ENCODE measurements around the gene STRA6.

DNA sequence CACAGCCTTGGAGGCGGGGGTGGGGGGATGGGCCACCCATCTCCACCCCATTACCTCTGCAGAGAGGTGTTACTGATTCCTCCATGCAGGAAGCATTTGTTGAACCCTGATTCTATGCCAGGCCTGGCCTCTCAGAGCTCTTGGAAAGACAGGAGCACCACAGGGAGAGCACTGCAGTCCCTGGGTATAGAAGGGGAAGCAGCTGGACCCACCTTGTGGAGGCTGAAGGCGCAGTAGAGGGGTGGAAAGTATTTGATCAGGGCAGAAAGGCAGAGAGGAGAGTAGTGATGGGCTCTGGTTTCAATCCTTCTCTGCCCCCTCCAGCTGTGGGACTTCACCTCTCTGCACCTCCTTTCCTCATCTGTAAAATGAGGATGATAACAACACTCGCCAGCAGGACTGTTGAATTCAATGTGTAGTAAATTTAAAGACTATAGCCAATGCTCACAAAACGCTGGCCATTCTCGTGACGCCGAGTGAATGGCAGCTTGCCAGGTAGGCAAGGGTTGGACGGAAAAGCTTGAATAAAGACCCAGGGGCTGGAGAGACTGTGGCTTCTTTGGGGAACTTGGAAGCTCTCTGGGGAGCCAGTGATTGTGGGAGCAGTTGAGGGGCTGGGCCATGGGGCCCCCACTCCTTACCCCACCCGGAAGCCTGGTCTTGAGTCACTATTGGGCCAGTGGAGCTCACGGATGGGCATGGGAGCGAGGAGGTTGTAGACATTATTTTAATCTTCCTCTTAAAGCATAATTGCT lies 25.6 kb upstream of the STRA6 start:
- TF ChIP-seq CTCF (conservative IDR thresholded peaks at IDR 0.05; ENCODE audit: low read length) (no peak), EZH2phosphoT487 (IDR thresholded peaks at IDR 0.05; ENCODE audit: borderline replicate concordance) (no peak)
